DMS153 treated with DMSO at 0.1 percent for 48 hours (cell line): Measurements from ENCODE around the gene GOLGA8M.
"Not testable (repeated sequence)": the region's sequence is repeated elsewhere in the genome, so short reads cannot be mapped to it uniquely, and the experiment has no call there.

Experiments used
- DNase-seq: peaks from one replicate; lab custom pipeline; 2025; ENCODE audit not compliant: unreplicated experiment; lab: John Stamatoyannopoulos, UW

Gene GOLGA8M

DNA sequence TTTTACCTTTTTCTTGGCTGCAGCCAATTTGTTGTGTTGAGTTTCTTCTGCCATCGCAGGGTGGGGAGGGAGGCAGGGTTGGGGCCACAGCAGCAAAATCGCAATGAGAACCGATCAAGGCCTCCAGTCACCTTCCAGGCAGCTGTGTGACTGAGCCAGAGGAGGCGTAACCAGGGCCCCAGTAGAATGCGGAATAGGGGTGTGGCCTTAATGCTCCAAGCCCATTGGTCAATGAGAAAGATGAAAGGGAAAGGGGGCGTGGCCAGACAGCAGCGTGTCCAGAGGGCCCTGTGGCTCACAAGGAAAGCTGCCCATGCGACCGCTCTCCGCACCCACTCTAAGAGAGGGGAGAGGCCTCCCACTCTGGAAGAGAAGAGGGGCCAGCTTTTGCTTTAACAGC lies at the start of gene GOLGA8M:
TSS of gene GOLGA8M (minus strand) at position 152 of the 400 bp plus-strand sequence. CDS start at position 54, 98 bp downstream.
- not testable (repeated sequence) for DNase-seq

DNA sequence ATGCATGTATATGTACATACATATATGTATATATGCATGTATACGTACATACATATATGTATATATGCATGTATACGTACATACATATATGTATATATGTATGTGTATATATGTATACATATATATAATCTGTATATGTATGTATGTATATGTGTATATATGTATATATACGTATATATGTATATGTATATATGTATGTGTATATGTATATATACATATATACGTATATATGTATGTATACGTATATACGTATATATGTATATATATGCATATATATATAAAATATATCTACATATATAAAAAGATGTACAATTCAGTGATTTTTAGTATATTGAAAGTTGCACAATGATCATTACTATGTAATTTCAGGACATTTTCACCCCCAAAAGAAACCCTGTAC lies 30.7 kb upstream of the GOLGA8M start:
- not testable (repeated sequence) for DNase-seq

DNA sequence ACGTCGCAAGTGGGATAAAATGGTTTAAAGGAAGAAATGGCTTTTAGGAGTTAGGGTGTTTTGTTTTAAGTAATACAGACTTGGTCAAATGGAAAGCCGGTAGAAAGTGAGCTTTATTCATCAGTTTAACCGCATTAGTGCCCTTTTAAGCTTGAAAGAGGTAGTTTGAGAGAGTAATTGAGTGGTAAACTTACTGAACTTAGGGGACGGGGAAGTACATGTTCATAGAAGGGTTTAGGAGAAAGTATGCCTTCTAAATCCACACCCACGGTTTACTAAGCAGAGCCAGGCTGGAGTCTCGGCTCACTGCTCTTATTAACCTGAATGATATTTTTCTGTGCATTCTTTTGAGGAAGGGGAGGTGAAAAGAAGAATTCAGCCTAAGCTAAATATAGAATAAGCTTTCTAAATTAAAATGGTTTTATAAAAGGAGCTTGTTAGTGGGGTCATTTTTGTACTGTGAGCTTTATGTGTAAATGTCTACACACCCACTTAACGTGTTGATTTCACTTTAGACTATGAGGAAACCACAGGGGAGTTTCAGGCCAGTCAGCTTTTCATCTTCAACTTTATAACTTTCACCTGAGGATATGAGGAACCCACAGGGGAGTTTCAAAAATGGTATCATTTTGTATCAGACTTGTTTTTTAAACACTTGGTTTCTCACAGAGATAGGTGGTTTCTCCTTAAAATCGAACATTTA lies 26.5 kb upstream of the GOLGA8M start:
- DNase-seq, result not testable (repeated sequence)

- DNase-seq, result not testable (repeated sequence)
Observed at GRCh38 chr15:28738200-28738561, 26.0 kb upstream of the GOLGA8M start.

DNA sequence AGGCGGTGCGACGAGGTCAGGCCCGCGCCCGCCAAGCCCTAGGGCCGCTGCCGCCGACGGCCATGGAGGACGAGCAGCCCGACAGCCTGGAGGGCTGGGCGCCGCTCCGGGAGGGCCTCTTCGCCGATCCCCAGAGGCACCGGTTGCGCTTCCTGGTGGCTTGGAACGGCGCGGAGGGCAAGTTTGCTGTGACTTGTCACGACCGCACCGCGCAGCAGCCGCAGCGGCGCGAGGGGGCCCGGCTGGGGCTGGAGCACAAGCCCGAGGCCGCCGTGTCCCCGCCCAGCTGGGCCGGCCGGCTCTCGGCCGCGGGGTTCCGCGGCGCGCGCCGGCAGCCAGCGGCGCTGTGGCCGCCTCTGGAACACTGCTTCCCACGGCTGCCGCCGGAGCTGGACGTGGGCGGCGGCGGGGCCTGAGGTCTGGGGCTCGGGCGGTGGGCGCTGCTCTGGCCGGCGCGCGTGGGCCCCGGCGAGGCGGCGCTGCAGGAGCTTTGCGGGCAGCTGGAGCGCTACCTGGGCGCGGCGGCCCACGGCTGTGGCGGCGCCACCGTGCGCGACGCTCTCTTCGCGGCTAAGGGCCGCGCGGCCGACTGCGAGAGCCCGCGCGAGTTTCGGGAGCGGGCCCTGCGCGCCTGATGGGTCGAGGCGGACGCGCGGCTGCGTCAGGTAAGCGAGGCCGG lies 25.4 kb upstream of the GOLGA8M start:
- not testable (repeated sequence) for DNase-seq

GRCh38 chr15:28728061-28728460 lies 15.8 kb upstream of the GOLGA8M start:
- DNase-seq, result not testable (repeated sequence)

DNA sequence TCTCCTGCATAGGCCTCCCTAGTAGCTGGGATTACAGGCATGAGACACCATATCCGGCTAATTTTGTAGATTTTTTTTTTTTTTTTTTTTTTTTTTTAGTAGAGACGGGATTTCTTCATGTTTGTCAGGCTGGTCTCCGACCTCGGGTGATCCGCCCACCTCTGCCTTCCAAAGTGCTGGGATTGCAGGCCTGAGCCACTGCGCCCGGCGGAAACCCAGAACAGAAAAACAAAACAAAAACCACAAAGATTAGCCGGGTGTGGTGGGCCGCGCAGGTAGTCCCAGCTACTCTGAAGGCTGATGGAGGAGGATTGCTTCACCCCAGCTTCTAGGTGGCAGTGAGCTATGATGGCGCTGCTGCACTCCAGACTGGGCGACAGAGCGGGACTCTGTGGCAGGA lies 14.8 kb upstream of the GOLGA8M start:
- DNase-seq, result not testable (repeated sequence)

GRCh38 chr15:28726102-28726501 lies 13.9 kb upstream of the GOLGA8M start:
- DNase-seq, result no peak

DNA sequence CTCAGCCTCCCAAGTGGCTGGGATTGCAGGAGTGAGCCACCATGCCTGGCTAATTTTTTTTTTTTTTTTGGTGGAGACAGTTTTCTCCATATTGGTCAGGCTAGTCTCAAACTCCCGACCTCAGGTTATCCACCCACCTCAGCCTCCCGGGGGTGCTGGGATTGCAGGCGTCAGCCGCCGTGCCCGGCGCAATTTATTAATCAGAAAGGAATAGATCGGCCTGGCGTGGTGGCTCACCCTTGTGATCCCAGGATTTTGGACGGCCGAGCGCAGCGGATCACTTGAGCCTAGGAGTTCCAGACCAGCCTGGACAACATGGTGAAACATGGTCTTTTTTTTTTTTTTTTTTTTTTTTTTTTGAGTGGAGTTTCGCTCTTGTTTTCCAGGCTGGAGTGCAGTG lies 13.3 kb upstream of the GOLGA8M start:
- no peak for DNase-seq

DNA sequence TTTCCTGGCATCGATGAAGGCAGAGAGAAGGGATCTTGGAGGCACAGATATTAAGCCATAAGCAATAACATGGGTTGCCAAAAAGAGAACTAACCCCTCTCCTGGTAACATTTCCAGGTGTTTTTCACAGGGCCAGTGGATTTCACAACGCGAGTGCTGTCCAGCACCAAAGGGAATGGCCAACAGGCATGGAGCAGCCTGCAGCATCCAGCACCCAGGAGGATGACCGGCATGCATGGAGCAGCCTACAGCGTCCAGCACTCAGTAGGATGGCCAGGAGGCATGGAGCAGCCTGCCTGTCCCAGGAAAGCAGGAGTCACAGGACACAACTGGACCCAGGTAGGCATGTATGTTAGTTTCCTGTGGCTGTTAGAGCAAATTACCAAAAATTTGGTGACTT lies 11.8 kb upstream of the GOLGA8M start:
- DNase-seq, result not testable (repeated sequence)

GRCh38 chr15:28719626-28720025 lies 7.4 kb upstream of the GOLGA8M start:
- DNase-seq, result not testable (repeated sequence)

GRCh38 chr15:28718576-28718975 lies 6.4 kb upstream of the GOLGA8M start:
- DNase-seq, result not testable (repeated sequence)

GRCh38 chr15:28714176-28714575 lies 2.0 kb upstream of the GOLGA8M start:
- DNase-seq, result not testable (repeated sequence)

DNA sequence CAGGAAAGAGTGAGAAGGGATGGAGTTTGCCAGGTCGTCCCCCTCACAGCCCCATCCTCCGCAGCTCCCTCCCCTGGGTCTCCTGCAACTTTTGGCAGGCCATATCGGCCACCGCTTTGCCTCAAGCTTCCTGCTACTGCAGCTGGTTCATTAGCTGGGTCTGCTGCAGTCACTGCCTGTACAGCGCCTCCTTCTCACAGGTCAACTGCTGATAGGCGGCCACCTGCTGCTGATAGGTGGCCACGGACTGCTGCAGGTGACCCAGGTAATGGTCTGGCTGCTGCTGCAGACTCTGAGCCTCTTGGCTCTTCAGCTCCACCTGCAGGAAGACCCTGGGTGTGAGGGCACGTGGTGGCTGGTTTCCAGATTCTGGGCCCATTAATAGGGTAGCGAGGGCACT lies 8.3 kb downstream of the GOLGA8M start:
- DNase-seq, result not testable (repeated sequence)

DNA sequence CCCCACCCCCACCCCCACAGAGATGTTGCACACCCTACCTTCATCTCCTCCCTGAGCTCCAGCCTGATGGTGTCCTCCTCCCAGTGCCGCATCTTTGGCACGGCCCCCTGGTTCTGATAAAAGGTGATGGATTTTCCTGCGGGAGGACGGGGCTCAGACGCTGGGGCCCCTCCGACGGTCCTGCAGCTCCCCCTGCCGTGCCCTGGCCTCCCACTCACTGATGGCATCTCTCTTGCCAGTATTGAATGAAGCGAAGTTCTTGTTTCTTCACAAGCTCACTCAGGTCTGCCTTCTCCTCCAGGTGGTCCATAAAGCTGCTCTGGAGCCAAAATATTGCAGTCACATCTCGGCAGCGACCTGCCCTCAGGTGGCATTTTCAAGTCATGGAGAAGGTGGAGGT lies 9.8 kb downstream of the GOLGA8M start:
- not testable (repeated sequence) for DNase-seq

DNA sequence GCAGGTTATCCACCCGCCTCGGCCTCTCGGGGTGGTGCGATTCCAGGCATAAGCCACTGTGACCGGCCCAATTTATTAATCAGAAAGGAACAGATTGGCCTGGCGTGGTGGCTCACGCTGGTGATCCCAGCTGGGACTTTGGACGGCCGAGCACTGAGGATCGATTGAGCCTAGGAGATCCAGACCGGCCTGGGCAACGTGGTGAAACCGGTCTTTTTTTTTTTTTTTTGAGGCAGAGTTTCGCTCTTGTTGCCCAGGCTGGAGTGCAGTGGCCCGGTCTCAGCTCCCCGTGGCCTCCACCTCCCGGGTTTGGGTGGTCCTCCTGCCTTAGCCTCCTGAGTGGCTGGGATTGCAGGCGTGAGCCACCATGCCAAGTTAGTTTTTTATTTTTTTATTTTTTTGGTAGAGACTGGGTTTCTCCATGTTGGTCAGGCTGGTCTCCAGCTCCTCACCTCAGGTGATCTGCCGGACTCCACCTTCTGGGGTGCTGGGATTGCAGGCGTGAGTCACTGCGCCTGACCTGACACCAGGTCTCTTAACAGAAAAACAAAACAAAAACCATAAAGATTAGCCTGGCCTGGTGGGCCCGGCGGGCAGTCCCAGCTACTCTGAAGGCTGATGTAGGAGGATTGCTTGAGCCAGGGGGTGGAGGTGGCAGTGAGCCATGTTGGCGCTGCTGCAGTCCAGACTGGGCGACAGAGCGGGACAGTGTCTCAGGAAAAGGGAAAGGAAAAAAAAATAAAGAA lies 18.0 kb downstream of the GOLGA8M start:
- not testable (repeated sequence) for DNase-seq

- not testable (repeated sequence) for DNase-seq
Observed at GRCh38 chr15:28693021-28693420, 19.2 kb downstream of the GOLGA8M start.

DNA sequence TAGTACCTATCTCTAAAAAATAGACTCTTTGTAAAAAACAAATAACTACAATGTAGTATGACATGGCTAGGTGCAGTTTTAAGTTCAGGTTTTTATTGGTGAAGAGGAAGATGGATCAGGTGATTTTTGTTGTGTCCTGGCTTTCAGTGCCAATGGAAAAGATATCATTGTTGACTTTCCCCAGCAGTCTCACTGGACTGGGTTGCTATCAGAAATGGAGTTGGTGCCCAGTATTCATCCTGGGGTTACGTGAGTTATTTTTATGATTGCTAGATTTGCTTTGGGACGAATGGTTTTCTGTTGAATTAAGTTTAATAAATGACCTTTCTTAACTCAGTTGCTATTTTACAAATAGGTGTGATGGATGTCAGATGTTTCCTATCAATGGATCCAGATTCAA lies 38.7 kb downstream of the GOLGA8M start:
- DNase-seq, result not testable (repeated sequence)

DNA sequence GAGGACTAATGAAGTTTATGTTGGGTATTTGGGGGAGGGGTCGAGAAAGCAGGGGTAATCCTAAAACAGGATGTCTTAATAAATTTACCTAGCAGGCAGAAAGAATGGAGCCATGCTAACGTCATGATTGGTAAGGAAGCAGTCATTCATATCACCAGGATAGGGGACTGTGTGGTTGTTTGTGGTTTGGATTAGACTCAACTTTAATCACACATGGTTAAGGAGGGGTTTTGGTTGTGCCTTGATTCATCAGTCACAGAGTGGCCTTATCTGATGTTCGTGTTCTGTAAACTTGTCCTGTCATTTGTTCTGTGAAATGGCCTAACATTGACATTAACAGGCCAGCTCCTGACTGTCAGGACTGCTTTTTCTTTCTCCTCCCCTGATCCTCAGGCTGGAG lies 40.1 kb downstream of the GOLGA8M start:
- DNase-seq, result not testable (repeated sequence)

- not testable (repeated sequence) for DNase-seq
Observed at GRCh38 chr15:28666402-28666801, 45.8 kb downstream of the GOLGA8M start.

- not testable (repeated sequence) for DNase-seq
Observed at GRCh38 chr15:28664575-28664974, 47.6 kb downstream of the GOLGA8M start.

DNA sequence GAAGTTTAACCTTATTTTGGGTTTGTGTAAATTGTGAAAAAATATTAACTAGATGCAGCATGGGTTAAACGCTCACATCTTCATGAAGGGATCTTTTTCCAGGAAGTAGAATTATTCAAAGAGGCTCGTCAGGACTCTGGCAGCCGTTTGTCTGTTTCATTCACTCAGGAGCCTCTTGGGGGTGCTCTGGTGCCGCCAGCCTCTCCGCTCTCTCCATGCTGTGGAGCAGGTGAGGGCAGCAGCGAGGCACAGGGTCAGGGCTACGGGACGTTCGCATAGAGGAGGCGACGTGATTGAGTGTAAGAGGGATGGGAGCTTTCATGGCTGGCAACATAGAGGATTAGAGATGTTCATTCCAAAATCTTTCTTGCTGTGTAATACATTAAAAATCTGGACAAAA lies 48.5 kb downstream of the GOLGA8M start:
- DNase-seq, result not testable (repeated sequence)
